ENCODE data around the gene NHERF1.

The NHERF1 gene

DNA sequence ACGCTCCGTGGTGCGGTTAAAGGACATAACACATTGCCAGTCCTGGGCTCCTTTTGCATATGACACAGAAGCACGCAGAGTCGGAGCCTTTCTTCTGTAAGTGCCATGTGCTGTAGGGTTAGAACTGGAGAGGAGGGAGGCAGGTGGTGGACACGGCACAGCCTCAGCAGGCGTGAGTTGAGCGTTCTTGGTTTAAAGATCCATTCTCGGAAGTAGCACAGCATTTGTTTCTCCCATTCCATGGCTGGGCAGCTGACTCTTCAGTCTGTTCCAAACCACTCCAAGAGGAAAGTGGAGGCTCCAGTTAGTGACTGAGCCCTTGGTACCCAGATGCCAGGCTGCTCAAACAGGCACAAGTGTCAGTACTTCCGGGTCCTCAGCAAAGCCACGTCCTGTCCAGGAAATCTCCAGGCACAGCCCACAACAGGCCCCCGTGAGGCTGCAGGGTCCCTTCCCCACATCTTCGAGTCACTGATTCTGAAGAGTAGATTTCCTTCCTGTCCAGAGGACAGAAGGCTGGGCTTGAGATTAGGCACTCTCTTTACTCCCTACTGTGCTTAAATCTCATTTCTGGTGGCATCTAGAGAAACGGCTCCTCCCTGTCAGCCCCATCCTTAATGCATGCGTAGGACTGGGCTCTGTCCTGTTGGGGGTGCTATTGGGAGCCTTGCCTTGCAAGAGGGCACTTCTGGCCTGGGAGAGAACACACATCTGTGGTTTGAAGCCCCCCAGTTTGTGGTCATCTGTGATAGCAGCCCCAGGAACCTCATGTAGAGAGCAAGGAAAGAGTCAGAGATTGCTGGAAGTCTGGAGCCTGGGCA lies 67.3 kb downstream of the NHERF1 start:
- TF ChIP-seq RAD21 (IDR thresholded peaks at IDR 0.05; ENCODE audit: low read depth) (peak; percentile 27; the same call in 1 of the 2 replicates), TAF1 (IDR thresholded peaks at IDR 0.05; ENCODE audit: low read depth) (no peak)

- TF ChIP-seq TEAD4 (IDR thresholded peaks at IDR 0.05) (no peak), NFIC (IDR thresholded peaks at IDR 0.05) (no peak), CEBPB (IDR thresholded peaks at IDR 0.05) (no peak), EGR1 (IDR thresholded peaks at IDR 0.05) (no peak), EP300 (IDR thresholded peaks at IDR 0.05; ENCODE audit: borderline replicate concordance) (no peak), REST (IDR thresholded peaks at IDR 0.05; ENCODE audit: low read depth) (no peak), MAX (IDR thresholded peaks at IDR 0.05) (no peak), TAF1 (IDR thresholded peaks at IDR 0.05; ENCODE audit: low read depth) (no peak), TCF12 (IDR thresholded peaks at IDR 0.05; ENCODE audit: low read depth) (no peak), FOXM1 (IDR thresholded peaks at IDR 0.05; ENCODE audit: borderline replicate concordance, low read depth) (no peak), YY1 (IDR thresholded peaks at IDR 0.05; ENCODE audit: low read depth) (no peak), RAD21 (IDR thresholded peaks at IDR 0.05; ENCODE audit: low read depth) (no peak)
- TF ChIP-seq, protein P1, sequence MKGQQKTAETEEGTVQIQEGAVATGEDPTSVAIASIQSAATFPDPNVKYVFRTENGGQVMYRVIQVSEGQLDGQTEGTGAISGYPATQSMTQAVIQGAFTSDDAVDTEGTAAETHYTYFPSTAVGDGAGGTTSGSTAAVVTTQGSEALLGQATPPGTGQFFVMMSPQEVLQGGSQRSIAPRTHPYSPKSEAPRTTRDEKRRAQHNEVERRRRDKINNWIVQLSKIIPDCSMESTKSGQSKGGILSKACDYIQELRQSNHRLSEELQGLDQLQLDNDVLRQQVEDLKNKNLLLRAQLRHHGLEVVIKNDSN (IDR thresholded peaks at IDR 0.05) = no peak
Measured at GRCh38 chr17:74816905-74817620, 68.6 kb downstream of the NHERF1 start.

GRCh38 chr17:74818291-74818938 lies 70.0 kb downstream of the NHERF1 start:
- TF ChIP-seq FOXM1 (IDR thresholded peaks at IDR 0.05; ENCODE audit: borderline replicate concordance, low read depth) (no peak), NFIC (IDR thresholded peaks at IDR 0.05) (no peak), TEAD4 (IDR thresholded peaks at IDR 0.05) (no peak), EGR1 (IDR thresholded peaks at IDR 0.05) (no peak), TCF12 (IDR thresholded peaks at IDR 0.05; ENCODE audit: low read depth) (no peak), CEBPB (IDR thresholded peaks at IDR 0.05) (no peak), TAF1 (IDR thresholded peaks at IDR 0.05; ENCODE audit: low read depth) (no peak), ZBTB7A (IDR thresholded peaks at IDR 0.05; ENCODE audit: low read depth) (no peak), YY1 (IDR thresholded peaks at IDR 0.05; ENCODE audit: low read depth) (no peak), CREB1 (IDR thresholded peaks at IDR 0.05; ENCODE audit: low read depth) (no peak), MAX (IDR thresholded peaks at IDR 0.05) (no peak), REST (IDR thresholded peaks at IDR 0.05; ENCODE audit: low read depth) (no peak), RAD21 (IDR thresholded peaks at IDR 0.05; ENCODE audit: low read depth) (no peak), EP300 (IDR thresholded peaks at IDR 0.05; ENCODE audit: borderline replicate concordance) (no peak)
- TF ChIP-seq, protein P1 (IDR thresholded peaks at IDR 0.05) = no peak
